NB4 (cell line): ENCODE data around the gene FERMT3.
A peak's percentile ranks its signal among the peaks of the same experiment; 100 is the strongest.

Experiments used
- DNase-seq: peaks from one replicate; pipeline ENCODE4 v3.0.0; 2010; ENCODE audit warnings: low read depth
- H3K4me3 ChIP-seq: one replicate; pipeline ENCODE4 v1.5.1; 2011; ENCODE audit warnings: mild to moderate bottlenecking, low read depth, low read length, moderate library complexity
- CTCF ChIP-seq: IDR thresholded peaks from one replicate; pipeline ENCODE4 v1.5.1; 2012; ENCODE audit warnings: low read depth, low read length
- MAX ChIP-seq: IDR thresholded peaks from 2 replicates; pipeline ENCODE4 v1.6.1; 2011; ENCODE audit warnings: low read depth, low read length
- MYC ChIP-seq: IDR thresholded peaks from 2 replicates; pipeline ENCODE4 v1.6.1; 2011; ENCODE audit warnings: low read depth, low read length
- POLR2A ChIP-seq: IDR thresholded peaks from 2 replicates; pipeline ENCODE4 v1.6.1; 2011; ENCODE audit warnings: mild to moderate bottlenecking; ENCODE audit not compliant: insufficient read length; ENCODE audit errors: extremely low read depth

Gene FERMT3

GRCh38 chr11:64230985-64231365 is 24.5 kb downstream of the FERMT3 start:
- TF ChIP-seq MYC, result peak; percentile 16; the same call in 1 of the 2 replicates
- no peak for TF ChIP-seq CTCF
- TF ChIP-seq POLR2A, result peak; percentile 2
- TF ChIP-seq MAX, result no peak
- H3K4me3 ChIP-seq, result peak overlapping the region; percentile 70
- DNase-seq, result peak; percentile 78

- no peak for DNase-seq
- no peak overlapping the region for H3K4me3 ChIP-seq
- TF ChIP-seq MYC (no peak), MAX (no peak), CTCF (no peak), POLR2A (no peak)
These were observed 25.0 kb downstream of the FERMT3 start for GRCh38 chr11:64231546-64231945.

- H3K4me3 ChIP-seq, result no peak overlapping the region
- TF ChIP-seq CTCF, result no peak
- TF ChIP-seq POLR2A, result no peak
- TF ChIP-seq MYC, result no peak
- no peak for TF ChIP-seq MAX
- DNase-seq, result no peak
These were observed 25.9 kb downstream of the FERMT3 start for GRCh38 chr11:64232182-64232966.

- no peak for TF ChIP-seq MYC
- TF ChIP-seq POLR2A, result no peak
- no peak overlapping the region for H3K4me3 ChIP-seq
- no peak for DNase-seq
These were observed 26.4 kb downstream of the FERMT3 start for GRCh38 chr11:64232967-64233315.

- peak within 1 kb of the TSS; percentile 42 for H3K4me3 ChIP-seq
- DNase-seq, result peak; percentile 67
- TF ChIP-seq POLR2A, result no peak
These were observed 27.5 kb downstream of the FERMT3 start, which contains the start of gene VEGFB for GRCh38 chr11:64233913-64234586. Gene VEGFB, plus strand, starts transcription at chr11:64234584. Its CDS starts 250 bp downstream, at chr11:64234834.

GRCh38 chr11:64234647-64235379 is 28.3 kb downstream of the FERMT3 start:
- TF ChIP-seq CTCF, result no peak
- TF ChIP-seq POLR2A, result no peak
- TF ChIP-seq MYC, result no peak
- H3K4me3 ChIP-seq, result peak overlapping the region; percentile 42
- peak; percentile 67 for DNase-seq
